ENCODE results near the gene MRPL23.

- TF ChIP-seq CTCF (IDR thresholded peaks at IDR 0.05) (no peak), POLR2A (IDR thresholded peaks at IDR 0.05) (no peak)
Measured at GRCh38 chr11:1943576-1943975, 3.6 kb upstream of the MRPL23 start.

Measured in uterus (tissue), 2 donors.